HG02981 (cell line): Measurements from ENCODE around the gene ZNF615.
"Not testable (repeated sequence)": the region's sequence is repeated elsewhere in the genome, so short reads cannot be mapped to it uniquely, and the experiment has no call there.

ENCODE experiments used
- ATAC-seq: cut with Tn5 transposase; IDR thresholded peaks from one replicate; pipeline ENCODE4 v1.9.1; 2021; ENCODE audit warnings: mild to moderate bottlenecking, moderate library complexity; ENCODE audit not compliant: unreplicated experiment

ZNF615 gene

GRCh38 chr19:52007806-52008557 is at the start of gene ZNF615:
Gene ZNF615, minus strand, starts transcription at chr19:52008211. Its CDS starts 4,500 bp downstream, at chr19:52003711.
- ATAC-seq: peak; percentile 86

DNA sequence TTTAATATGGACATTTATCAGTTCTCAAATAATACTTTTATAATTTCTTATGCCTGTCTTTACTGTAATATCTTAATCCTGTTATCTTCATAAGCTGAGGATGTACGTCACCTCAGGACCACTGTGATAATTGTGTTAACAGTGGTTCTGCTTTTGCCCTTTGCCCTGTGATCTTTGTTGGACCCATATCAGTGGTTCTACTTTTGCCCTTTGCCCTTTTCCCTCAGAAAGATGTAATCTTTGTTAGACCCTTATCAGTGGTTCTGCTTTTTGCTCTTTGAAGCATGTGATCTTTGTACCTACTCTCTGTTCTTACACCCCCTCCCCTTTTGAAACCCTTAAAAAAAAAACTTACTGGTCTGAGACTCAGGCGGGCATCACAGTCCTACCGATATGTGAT is 48.5 kb upstream of the ZNF615 start:
- ATAC-seq: not testable (repeated sequence)

DNA sequence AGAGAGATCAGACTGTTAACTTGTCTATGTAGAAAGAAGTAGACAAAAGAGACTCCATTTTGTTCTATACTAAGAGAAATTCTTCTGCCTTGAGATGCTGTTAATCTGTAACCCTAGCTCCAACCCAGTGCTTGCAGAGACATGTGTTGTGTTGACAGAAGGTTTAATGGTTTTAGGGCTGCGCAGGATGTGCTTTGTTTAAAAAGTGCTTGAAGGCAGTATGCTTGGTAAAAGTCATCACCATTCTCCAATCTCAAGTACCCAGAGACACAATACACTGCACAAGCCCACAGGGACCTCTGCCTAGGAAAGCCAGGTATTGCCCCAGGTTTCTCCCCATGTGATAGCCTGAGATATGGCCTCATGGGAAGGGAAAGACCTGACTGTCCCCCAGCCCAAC is 43.7 kb upstream of the ZNF615 start:
- not testable (repeated sequence) for ATAC-seq

DNA sequence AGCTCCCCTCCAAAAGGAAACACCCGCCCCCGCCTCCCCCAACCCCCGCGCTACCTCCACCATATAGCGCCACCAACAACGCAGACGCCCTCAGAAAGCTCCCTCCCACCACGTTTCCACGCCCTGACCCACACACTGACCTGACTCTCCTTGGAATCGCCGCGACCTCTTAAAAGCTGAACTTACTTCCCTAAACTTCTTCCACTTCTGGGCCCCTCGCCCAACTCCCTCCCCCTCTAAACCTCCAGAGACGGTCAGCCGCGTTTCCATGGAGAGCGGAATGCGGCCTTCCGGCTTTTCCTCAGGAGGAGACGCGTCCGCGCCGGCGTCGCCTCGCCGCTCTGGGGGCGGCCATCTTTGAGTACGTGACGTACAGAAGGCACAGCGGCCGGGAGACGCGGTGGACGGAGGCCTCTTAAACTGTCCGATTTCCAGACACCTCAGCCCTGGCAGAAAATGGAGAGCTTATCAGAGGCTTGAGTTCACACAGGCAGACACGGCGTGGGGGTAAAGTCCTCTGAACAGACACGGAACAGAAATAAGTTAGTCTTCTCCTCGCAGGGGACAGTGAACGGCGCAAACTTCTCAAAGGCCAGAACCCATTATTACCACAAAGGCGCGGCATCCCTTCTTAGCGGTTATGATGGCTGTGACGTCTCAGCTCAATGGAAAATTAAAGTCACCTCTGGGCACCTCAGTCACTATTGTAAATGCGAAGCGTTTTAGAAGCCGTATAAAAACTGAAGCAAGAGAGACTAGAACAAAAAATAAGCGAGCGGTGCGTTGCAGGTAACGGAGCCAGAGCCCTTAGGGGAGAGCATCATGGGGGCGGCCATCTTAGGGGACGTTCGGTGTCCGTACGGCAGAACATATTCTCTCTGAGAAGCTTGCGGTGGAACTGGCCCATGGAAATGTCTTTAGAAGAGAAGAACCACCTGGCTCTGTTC is 40.8 kb upstream of the ZNF615 start, which contains the start of gene ZNF432:
Gene ZNF432 (minus strand): TSS at position 284 of the 947 bp plus-strand sequence. CDS start 1,970 bp downstream, outside the sequence.
- ATAC-seq: peak; percentile 77

DNA sequence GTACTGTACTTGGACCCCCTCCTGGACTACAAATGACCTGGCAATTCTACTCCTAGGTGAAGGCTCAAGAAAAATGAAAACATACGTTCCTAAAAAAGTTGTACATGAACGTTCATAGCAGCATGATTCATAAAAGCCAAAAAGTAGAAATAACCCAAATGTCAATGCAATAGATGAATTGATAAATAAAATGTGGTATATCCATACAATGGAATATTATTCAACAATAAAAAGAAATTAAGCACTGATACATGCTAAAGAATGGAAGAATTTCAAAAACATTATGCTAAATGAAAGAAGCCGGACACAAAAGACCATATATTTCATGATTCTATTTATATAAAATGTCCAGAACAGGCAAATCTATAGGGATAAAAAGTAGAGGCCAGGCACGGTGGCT is 31.2 kb upstream of the ZNF615 start:
- ATAC-seq: no peak

- no peak for ATAC-seq
These were observed 26.2 kb upstream of the ZNF615 start for GRCh38 chr19:52034051-52034728.

DNA sequence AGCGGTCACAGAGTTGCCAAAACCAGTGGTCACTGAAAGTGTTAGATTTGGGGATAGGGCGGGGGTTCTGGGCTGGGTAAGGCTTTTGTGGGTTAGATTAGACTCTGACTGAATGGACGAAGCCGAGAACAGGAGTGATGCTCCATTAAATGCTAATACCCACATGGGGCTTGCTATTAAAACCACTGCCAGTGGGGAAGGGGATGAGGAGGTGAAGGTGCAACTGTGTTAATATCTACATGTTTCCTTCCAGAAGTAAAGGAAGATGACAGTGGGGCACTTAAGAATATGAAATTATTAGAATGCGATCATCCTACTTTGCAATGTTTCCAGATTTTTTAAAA is 20.7 kb upstream of the ZNF615 start:
- peak; percentile 19 for ATAC-seq

DNA sequence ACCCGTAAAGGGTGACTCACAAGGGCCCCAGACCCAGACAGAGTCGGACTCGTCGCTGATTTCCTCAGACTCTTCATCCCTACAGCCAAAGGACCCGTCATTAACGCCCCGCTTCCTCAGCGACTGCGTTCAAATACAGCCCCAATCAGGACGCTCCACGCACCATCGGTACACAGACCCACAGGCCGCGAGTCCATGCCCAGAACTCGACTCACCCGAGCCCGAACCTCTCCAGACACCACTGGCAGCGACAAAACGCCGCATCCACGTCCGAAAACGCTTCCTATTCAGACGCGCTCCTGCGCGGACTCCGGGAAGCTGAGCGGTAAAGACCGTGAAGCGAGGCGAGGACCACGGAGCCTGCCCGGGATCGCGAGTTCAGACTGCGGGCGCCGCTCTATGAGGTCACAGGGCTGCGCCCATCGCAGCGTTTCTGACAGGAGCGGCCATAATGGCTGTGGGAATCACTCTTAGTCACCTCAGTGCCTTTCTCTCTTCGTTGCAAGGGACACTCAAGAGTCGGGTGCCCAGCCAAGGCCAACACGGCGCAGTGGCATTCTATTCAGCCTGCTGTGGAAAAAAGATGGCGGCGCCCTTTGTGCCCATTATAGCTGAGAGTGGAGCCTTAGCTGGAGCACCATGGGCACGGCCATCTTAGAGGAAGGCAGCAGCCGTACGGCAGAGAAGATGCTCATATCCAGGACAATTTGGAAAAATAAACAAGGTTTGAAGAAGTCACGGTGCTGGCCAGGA is 20.2 kb upstream of the ZNF615 start, which contains the start of gene ZNF614:
Gene ZNF614 (minus strand): TSS at position 353 of the 753 bp plus-strand sequence. CDS start 2,634 bp downstream, outside the sequence.
- peak; percentile 81 for ATAC-seq

DNA sequence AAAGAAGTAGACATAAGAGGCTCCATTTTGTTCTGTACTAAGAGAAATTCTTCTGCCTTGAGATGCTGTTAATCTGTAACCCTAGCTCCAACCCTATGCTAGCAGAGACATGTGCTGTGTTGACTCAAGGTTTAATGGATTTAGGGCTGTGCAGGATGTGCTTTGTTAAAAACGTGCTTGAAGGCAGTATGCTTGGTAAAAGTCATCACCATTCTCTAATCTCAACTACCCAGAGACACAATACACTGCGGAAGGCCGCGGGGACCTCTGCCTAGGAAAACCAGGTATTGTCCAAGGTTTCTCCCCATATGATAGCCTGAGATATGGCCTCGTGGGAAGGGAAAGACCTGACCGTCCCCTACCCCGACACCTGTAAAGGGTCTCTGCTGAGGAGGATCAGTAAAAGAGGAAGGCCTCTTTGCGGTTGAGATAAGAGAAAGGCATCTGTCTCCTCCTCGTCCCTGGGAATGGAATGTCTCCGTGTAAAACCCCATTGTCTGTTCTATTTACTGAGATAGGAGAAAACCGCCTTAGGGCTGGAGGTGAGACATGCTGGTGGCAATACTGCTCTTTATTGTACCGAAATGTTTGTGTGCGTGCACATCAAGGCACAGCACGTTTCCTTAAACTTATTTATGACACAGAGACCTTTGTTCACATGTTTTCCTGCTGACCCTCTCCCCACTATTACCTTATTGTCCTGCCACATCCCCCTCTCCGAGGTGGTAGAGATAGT is 18.4 kb upstream of the ZNF615 start:
- not testable (repeated sequence) for ATAC-seq

DNA sequence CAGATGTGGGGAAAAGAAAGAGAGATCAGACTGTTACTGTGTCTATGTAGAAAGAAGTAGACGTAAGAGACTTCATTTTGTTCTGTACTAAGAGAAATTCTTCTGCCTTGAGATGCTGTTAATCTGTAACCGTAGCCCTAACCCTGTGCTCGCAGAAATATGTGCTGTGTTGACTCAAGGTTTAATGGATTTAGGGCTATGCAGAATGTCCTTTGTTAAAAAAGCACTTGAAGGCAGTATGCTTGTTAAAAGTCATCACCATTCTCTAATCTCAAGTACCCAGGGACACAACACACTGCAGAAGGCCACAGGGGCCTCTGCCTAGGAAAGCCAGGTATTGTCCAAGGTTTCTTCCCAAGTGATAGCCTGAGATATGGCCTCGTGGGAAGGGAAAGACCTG is 16.5 kb upstream of the ZNF615 start:
- ATAC-seq: not testable (repeated sequence)

GRCh38 chr19:52022193-52022592 is 14.2 kb upstream of the ZNF615 start:
- ATAC-seq: no peak

DNA sequence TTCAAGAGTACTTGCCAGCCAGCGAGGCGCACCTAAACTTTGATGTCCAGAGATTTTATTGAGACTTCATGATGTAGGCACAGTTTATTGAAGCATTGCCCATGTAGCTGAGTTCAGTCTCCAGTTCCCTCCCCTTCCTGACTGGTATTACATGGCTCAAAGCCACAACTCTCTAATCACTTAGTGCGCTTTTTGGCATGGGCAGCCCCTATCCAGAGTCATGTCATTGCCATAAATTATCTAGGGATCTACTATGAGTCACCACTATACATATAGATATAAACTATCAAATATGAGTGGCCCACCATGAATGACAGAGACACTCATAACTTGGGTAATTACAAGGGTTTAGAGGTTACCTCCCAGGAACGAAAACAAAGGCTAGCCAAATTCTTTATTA is 12.5 kb upstream of the ZNF615 start:
- no peak for ATAC-seq

DNA sequence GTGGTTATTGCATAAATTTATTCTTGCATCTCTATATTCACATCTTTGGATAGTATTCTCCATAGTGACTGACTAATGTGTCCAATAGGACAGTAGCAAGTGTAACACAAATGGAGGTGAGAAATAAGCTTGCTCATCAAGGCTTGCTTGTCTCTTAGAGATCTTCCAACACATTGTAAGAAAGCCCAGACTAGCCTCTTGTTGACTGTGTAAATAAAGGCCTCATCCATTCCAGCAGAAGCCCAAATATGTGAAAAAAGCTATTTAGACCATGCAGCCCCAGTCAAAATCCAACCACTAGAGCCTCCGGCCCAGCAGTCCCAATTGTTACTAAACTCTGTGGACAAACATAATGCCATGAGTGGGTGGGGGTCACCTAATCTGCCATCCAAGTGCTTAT is 2.7 kb upstream of the ZNF615 start:
- no peak for ATAC-seq

DNA sequence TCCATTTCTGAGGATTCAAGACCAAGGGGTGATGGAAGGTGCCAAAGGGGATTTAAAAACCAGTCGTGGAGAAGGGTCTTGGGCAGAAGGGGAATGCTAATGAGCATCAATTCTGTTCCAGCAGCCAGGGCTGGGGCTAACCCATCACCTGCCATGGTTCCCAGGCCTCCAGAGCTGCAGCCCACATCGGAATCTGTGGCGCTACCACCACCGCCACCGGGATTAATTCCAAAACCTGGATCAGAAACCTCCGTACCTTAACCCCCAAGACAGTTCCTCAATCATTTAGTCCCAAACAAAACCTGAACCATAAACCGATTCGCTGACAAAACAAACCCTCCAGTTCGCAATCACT is 583 bp downstream of the ZNF615 start:
- ATAC-seq: no peak

DNA sequence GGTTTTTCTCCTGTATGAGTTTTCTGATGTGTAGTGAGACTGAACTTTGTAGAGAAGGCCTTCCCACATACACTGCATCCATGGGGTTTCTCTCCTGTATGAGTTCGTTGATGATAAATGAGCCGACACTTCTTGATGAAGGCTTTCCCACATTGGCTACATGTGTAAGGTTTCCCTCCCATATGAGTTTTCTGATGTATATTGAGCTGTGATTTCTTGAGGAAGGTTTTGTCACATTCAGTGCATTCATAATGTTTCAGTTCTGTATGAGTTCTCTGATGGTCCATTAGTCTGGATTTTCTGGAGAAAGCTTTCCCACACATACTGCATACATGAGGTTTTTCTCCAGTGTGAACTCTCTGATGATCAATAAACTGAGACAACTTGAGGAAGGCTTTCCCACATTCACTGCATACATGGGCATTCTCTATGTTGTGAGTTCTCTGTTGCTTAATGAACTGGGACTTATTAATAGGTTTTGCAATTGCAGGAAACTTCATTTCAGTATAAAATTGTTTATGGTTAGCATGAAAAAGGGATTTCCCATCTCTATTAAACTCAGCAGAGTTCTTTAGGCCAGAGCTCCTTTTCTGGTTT is 13.9 kb downstream of the ZNF615 start:
- no peak for ATAC-seq

- ATAC-seq: no peak
These were observed 14.6 kb downstream of the ZNF615 start for GRCh38 chr19:51993422-51993821.

DNA sequence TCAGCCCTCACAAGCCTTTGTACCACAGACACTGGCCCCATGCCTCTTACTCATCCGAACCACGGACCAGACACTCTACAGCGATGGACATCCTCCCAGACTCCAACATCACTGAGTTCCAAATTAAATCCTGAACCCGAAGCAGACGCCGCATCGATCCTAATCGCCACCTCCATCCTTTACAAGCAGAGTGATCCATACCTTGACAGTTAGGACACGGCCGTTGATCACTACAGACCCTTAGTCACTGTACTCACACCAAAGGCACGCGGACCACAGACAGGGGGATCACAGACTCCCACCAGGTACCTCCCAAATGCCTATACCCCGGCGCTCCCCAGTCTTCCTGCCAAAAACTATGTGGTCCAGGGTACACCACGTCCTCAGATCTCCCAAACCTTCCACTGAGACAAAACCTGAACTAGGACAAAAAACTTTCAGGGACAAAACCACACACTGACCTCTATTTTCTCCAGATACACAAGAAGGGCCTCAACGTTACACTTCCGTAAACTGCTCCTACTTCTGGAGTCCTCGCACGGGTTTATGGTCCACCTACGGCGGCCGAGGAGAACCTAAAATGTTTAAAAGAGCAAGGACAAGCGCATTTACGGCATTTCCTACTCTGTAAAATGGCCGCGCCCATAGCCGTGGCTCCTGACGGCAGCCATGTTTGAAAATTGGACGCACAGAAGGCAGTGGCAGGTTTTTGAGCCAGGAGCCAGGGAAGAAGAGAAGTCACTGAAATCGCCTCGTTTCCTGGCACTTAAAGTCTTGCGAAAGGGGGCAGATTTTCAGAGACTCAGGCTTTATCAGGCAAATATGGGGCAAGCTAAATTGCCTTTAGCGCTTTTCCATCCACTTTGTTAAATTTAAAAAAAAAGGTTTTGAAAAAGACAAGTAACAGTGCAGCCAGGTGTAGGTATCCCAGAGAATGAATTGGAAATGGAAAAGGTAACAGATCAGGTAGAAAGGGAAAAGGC is 21.4 kb downstream of the ZNF615 start, which contains the start of gene ZNF350:
Gene ZNF350 (minus strand): TSS at position 532 of the 983 bp plus-strand sequence. CDS start 12,480 bp downstream, outside the sequence.
- peak; percentile 76 for ATAC-seq

GRCh38 chr19:51983361-51983760 is 24.6 kb downstream of the ZNF615 start:
- no peak for ATAC-seq
